ENCODE data around the gene PTPN9.
"Not testable (repeated sequence)": the region's sequence is repeated elsewhere in the genome, so short reads cannot be mapped to it uniquely, and the experiment has no call there.

Gene PTPN9

DNA sequence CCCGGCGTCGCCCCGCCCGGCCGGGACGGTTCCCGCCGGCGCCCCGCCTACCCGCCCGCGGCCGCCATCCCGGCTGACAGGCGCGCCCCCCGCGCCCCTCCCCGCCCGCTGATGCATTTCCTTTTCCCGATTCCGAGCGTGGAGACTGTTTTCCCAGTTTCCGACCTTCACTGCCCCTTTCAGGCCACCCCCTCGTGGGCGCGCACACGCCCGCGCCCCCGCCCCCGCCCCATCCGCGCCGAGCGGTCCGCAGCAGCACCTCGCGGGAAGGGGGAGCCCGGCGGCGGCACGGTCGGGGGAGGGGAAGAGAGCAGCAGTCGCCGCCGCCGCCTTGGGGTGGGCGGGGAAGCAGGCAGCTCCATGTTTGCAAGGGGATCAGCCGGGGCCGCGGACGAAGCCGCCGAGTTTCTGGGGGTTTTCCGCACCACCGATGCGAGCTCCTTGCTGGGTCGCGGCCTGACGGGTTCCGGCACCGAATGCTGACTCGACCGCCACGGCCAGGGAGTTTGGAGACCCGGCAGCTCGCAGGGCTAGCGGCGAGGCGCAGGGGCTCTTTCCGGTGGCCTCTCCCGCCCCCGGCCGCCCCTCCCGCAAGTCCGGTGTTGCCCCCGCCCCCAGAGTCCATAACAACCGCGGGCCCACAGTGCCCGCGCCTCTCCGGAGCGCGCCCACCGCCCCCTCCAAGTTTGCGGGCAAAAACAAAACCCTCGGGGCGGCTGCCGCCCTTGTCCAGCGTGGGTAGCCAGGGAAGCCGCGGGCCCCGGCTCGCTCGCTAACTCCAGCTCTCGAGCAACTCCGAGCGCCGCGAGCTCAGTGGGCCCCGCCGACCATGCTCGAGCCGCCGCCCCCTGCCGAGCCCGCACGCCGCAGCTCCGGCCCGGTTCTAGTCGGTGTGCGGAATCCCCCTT is 124.4 kb downstream of the PTPN9 start:
- DNase-seq (ENCODE audit: low read depth, low spot score), result peak; percentile 61

DNA sequence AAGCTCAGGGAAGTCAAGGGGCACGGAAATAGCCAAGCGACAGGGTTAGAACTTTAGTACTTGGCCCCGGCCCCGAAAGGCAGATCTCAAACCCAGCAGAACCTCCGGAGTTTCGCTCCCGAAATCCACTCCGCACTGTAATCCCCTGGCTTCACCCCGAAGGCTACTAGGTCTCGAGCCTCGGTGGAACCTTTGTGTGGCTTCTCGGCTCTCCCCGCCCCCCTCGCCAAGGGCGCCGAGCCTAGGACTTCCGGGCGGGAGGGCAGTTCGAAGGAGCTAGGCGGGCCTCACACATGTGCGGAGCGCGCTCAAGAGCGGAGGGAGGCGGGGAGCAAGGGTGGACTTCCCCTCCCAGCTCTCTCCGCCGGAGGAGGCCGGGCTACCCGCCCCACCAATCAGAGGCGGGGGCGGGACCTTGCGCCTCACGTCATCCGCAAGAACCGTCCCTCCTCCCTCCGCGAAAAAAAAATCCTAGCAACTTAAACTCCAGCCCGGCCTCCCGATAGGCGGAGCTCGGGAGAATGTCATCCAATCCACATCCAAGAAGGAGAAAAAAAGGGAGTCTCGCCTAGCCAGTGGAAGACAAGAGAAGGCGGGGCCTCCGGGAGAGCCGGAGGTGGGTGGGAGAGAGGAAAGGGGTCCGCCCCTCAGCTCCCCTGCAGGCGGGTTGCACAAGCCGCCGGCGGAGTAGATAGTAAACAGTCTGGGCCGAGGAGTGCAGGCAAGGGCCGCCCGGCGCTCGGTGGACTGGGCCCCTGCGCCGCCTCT is 125.2 kb downstream of the PTPN9 start:
- peak; percentile 93 for DNase-seq (ENCODE audit: low read depth, low spot score)

DNA sequence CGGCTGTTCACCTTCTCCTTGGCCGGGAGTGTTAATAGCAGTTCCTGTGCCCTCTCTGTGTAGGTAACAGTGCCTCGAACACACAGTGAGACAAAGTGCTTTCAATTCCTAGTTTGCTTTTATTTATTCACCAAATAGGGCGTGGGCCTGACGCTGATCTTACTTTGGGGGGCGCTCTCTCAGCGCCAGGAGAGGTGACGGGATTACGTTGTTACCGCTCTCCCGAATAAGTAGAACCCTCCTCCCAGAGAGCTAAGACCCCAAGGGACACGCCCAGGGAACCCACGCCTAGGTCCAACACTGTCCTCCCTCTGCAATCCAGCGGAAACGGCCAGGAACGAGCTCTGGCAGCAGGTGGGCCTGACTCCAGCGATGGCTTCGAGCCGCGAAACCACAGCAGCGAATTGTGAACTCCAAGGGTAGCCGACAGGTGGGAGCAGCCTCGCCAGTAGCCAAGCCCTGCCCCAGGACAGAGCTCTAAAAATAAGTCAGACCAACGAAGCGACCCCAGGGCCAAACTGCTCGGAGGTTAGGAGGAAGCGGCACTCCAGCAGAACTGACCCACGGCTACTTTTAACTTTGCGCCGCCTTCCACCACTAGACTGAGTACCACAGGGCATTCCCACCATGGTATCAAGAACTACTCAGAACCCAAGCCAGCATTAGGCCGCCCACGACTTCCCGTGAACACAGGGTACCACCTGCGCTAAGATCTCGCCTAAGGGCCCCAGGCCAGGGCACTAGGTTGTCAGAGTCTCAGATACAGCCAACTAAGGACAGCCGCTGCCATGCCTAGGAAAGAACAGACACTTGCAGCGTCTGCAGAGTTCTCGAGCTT is 126.0 kb downstream of the PTPN9 start:
- DNase-seq (ENCODE audit: low read depth, low spot score), result peak; percentile 47

DNA sequence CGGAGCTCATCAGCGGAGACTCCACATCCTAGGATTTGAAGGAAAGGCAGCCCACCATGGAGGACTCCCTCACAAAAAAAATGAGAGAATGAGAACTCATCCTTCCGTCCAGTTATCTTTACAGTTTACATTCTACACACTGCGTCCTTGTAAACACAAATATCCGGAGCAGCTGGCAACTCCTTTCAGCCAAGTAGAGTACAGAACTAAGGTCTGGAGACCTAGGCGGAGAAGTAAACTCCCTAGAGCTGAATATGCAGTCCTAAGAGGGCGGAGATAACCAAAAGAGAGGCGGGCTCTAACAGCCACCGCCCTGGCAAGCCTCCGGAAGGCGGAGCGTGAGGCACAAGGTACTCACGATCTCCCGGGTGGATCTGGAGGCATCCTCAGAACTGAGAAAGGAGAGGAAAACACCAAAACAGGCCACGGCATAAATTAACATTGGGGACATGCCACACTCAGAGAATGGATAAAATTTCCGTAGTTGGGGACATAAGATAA is 126.7 kb downstream of the PTPN9 start:
- peak; percentile 66 for DNase-seq (ENCODE audit: low read depth, low spot score)

DNA sequence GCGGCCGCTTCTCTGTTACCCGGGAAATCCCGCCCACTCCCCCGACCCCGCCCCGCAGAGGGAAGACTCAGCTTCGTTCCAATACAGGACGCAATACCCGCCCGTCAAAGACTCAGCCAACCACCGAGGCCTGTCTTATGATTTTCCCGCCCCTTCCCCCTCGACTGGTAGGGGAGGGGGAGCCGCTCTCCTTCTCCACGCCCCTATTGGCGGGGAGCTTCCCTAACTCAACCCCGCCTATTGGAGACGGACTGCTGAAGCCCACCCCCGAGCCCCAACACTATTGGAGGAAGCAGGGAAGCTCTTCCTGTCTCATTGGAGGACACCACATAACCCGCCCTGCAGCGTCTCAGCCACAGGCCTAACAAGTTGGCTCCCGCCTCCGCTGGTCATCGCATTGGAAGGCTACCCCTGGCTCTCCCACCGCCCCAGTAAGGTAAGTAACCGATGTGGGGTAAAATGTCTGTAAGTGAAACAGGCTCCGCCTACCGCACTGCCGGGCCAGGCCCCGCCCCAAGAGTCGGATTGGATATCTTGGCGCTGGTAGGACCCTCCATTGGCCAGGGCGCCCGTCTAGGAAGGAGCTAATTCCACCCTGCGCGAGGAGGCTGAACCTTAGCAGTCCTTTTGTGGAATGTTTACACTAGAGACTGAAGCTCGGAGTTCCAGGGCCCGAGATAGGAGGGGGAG is 127.3 kb downstream of the PTPN9 start, which contains the start of gene SIN3A:
TSS of gene SIN3A (minus strand) at position 17 of the 690 bp plus-strand sequence. CDS start 21,315 bp downstream, outside the sequence.
- DNase-seq (ENCODE audit: low read depth, low spot score), result peak; percentile 99

DNA sequence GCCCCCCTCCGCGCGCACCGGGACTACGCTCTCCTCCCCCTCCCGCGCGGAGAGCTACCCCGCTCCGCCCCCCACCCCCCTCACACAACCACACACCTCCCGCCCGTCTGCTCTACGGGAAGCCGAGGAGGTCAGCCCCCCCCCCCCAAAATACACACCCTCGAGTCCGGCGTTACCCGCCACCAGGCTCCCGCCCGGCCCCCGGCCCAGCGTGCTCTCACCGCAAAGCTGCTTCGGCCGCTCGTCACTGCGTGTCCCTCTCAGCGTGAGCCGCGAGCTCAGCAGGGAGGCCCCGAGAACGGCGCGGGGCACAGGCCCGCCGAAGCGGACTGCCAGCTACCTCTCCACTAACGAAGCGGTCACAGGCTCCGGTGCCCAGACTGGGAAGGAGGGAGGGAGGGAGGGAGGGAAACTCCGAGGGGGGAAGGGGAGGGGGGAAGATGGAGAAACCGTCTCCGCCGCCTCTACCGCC is 127.9 kb downstream of the PTPN9 start:
- no peak for DNase-seq (ENCODE audit: low read depth, low spot score)

DNA sequence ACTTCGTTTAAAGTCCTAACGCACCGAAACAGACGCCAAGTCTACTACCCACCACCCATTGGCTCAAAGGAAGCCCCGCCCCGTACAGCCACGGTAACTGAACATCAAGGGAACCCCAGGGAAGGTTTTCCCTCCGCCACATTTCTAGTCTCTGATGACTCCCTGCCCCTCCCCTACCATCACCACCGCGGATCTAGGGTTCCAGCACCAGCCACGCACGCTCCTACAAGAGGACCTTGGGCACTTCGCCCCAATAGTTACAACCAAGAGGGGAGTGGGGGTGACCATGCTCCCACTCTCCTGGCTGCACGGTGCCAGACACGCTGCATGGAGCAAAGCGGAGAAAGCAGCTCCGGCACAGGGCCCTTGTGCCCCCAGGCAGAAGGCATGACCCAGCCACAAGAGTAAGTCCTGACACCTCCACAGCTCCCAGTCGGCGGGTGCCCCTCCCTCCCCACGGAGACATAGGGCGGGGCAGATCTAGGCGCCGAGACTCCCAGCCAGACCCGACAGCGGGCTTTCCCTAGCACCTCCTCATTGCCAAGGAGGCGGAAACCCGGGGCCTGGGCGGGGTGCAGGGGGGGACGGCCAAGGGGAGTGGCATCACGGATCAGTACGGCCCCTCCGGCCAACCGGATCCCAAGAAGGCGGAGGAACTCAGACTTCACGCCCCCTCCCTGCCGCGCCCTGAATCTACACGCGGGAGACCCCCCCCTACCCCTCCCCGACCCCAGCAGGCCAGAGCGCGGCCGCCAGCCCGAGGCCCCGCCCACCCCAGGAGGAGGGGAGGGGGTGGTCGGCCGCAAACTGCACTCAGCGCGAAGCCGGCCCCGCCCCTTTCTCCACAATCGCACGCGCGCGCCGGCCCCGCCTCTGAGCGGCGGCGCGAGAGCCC is 128.6 kb downstream of the PTPN9 start:
- DNase-seq (ENCODE audit: low read depth, low spot score), result peak; percentile 92

DNA sequence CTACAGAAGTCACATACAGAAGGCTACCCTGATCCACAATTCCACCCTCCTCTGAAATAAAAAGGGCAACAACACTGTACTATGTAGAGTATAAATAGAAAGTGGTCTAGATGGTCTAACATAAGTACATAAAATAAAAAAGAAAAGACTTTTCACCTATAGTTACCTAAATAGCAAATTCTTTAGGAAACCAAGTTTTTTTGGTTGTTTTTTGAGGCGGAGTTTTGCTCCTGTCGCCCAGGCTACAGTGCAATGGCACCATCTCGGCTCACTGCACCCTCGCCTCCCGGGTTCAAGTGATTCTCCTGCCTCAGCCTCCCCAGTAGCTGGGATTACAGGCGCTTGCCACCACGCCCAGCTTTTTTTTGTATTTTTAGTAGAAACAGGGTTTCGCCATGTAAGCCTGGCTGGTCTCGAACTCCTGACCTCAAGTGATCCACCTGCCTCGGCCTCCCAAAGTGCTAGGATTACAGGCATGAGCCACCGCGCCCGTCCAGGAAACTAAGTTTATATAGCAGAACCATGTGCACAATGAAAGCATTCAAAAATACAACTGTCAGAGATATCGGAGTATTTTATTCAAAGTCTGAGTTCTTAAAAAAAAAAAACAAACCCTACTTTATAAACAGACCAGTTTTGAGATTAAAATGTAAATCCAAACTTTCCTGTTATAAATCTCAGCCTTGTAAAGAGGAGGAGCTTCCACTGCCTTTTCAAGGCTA is 129.4 kb downstream of the PTPN9 start:
- no peak for DNase-seq (ENCODE audit: low read depth, low spot score)

DNA sequence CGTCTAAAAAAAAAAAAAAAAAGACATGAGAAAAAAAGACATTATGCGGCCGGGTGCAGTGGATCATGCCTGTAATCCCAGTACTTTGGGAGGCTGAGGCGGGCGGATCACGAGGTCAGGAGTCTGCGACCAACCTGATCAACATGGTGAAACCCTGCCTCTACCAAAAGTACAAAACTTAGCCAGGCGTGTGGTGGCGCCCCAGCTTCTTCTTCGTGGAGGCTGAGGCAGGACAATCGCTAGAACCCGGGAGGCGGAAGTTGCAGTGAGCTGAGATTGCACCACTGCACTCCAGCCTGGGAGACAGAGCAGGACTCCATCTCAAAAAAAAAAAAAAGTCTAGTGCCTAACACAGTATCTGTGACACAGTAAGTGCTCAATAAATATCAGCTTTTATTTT is 130.9 kb downstream of the PTPN9 start:
- not testable (repeated sequence) for DNase-seq (ENCODE audit: low read depth, low spot score)

DNA sequence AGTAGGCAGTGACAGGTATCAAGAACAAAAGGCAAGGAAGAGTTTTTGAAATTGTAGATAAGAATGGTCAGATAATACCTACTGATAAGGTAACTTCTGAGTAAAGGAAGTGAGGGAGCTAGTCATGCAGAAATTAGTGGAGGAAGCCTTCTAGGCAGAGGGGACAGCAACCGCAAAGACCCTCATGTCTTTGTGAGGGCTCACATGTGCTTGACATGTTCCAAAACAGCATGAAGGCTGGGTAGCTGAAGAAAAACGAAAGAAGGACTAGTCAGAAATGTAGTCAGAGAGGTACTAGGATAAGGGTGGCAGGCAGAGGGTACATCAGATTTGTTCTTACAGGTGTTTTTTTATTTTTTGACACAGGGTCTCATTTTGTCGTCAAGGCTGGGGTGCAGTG is 133.0 kb downstream of the PTPN9 start:
- DNase-seq (ENCODE audit: low read depth, low spot score), result no peak

DNA sequence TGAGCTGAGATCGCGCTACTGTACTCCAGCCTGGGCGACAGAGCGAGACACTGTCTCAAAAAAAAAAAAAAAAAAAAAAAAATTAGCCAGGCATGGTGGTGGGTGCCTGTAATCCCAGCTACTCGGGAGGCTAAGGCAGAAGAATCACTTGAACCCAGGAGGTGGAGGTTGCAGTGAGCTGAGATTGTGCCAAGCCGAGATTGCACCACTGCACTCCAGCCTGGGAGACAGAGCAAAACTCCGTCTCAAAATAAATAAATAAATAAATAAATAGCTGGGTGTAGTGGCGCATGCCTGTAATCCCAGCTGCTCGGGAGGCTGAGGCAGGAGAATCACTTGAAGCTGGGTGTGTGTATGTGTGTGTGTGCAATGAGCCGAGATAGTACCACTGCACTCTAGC is 133.8 kb downstream of the PTPN9 start:
- DNase-seq (ENCODE audit: low read depth, low spot score), result not testable (repeated sequence)

DNA sequence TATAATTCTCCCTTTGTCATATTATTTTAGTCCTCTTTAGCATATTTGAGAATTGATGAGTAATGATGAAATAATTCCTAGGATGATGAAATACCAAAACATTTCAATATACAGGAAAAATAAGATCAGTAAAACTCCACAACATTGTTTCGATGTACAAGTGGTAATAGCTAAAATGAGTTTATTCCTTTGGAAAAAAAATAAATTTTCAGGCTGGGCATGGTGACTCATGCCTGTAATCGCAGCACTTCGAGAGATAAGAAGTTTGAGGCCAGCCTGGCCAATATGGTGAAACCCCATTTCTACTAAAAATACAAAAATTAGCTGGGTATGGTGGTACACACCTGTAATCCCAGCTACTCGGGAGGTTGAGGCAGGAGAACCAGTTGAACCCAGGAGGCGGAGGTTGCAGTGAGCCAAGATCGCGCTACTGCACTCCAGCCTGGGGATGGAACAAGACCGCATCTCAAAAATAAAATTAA is 135.1 kb downstream of the PTPN9 start:
- DNase-seq (ENCODE audit: low read depth, low spot score), result not testable (repeated sequence)

DNA sequence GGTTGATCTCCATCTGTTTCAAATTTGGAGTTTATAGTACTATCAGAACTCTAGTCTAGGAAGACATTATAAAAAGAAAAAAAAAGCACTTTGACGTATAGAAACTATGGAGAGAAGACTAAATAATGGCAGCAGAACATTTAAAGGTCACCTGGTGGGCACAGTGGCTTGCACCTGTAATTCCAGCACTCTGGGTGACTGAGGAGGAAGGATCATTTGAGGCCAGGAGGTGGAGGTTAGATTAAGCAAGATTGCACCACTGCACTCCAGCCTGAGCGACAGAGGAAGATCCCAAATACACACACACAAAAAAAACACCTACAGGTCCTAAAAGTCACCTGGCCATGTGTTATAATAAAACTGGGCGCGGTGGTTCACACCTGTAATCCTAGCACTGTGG is 141.4 kb downstream of the PTPN9 start:
- no peak for DNase-seq (ENCODE audit: low read depth, low spot score)

DNA sequence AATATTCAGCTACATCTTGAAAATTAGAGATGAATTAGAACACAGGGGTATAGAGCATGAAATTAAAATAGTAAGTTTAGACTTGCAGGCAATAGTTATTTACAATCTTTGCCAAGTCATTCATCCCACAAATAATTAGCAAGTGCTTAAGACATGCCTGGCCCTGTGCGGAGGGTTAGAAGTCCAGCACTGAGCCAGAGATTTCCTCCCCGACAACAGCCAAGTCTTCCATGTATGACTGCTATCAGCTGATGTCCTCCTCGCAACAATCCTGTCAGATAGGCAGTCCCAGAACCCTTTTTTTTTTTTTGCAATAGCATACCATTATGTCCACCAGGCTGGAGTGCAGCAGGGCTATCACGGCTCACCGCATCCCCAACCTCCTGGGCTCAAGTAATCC is 142.2 kb downstream of the PTPN9 start:
- no peak for DNase-seq (ENCODE audit: low read depth, low spot score)

DNA sequence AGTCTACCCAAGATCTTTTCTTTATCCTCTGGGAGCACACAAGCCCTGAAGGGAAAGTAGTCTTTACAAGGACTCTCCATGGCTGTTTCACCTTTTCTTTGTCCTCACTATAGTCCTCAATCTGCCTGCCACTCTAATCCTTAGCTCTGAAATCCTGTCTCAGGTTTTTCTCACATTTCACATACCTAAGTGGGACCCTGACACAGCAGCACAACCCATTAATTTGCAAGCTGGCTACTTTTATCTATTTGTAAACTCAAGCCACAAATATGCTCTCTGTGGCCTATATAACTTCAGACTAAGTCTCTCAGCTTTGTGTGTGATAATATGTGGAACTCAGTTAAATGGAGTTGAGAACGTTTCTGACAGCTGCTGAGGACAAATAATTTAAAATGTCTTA is 147.4 kb downstream of the PTPN9 start:
- no peak for DNase-seq (ENCODE audit: low read depth, low spot score)

DNA sequence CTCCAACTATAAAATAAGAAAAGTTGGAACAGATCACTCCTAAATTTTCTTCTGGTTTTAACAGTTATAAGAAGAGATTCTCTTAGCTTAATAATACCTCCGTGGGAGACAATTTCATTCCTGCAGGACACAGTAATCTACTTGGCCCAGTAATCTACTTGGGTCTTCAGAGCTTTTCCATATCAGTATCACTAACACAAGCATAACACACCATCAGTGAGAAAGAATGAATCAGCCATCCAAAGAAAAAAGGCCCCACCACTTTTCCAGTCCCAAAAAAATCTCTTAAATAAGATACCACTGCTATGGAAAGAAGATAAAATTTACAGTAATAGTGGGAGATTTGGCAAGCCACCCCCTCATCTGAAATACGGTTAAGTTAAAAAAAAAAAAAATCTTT is 147.8 kb downstream of the PTPN9 start:
- DNase-seq (ENCODE audit: low read depth, low spot score), result no peak

DNA sequence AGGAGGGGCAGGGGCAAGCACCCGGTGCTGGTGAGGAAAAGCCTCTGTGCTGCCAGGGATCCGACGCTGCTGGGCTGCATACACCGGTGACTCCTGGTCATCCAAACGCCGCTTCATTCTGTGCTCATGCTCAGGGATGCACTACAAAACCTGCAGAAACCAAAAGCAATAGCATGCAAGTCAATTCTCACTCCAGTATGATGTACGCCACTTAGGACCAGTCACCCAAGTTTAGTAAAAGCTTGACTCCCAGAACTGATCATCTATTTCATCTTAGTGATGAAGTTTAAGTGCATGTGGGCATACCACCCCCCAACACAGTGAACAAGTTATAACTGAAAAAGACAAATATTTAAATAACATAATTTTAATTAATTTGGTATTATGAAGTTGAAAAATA is 148.9 kb downstream of the PTPN9 start:
- no peak for DNase-seq (ENCODE audit: low read depth, low spot score)

DNA sequence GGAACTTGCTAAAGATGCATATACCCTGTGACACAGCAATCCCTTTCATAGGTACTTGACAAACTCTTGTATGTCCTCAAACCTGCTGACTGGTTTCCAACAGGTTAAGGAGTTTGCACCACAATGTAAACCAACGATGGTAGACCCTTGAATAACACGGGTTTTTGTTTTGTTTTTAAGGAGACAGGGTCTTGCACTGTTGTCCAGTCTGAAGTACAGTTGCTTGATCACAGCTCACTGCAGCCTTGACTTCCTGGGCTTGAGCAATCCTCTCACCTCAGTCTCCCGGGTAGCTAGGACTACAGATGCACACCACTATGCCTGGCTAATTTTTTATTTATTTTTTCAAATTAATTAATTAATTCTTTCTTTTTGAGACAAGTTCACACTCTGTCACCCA is 151.0 kb downstream of the PTPN9 start:
- DNase-seq (ENCODE audit: low read depth, low spot score), result no peak

DNA sequence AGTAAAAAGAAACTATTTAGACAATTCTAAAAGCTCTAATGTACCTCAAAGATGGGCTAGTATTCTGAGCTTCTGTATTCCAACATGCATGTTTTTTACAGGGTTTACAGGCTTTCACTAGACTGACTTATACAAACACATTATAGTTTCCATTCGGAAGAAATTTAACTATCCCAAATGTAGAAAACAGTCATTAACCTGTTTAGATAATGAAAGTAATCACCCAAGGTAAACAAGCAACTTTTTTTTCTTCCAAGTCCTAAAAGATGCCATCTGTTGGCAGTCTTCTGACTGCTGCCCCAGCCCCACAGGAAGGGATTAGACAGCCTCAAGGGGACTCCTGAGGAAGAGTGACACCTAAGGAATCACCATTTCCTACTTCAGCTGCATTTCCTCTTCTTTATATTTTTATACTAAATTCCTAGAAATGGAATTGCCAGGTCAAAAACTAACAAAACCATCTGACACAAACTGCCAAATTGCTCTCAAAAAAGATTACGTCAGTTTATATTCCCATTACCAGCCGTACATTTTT is 153.1 kb downstream of the PTPN9 start:
- no peak for DNase-seq (ENCODE audit: low read depth, low spot score)

All from activated CD4-positive, CD25-positive, alpha-beta regulatory T cell treated with anti-CD3 and anti-CD28 coated beads, Interleukin-2, amount 50 U/mL, for 16 hours (primary cell).